Lower leg skin (tissue), 4 donors: Measurements from ENCODE around the gene DIP2C. TPM values are rescaled to one million over a fixed set of nuclear protein-coding genes. Genes with fewer than 3 reads are reported as not detected.

Source experiments
- DNase-seq, 2 donors: peaks; one replicate each; pipeline ENCODE4 v3.0.0-alpha.2; 2019; ENCODE audit warnings: low spot score in 2 of 2
- H3K4me3 ChIP-seq: fragments of 200-600 bp; sonication (generic); 2 replicates; pipeline ENCODE4 v1.5.1; 2017; ENCODE audit warnings: mild to moderate bottlenecking, low read depth; ENCODE audit not compliant: poor library complexity, severe bottlenecking
- POLR2A ChIP-seq, 2 donors: fragments of 450-650 bp; IDR thresholded peaks; one replicate each; pipeline ENCODE4 v1.6.1; 2016 to 2017; ENCODE audit warnings: antibody characterized with exemption in 2 of 2, mild to moderate bottlenecking in 1 of 2, moderate library complexity in 1 of 2
- WGBS, 2 donors: methylation state at CpG; one replicate each; pipeline ENCODE4 v1.1.5; 2018; 5-methylcytosine and 5-hydroxymethylcytosine counted together
- intact Hi-C: fragments of 100-400 bp; cut with DNase I; formaldehyde crosslinking; loops from one replicate; pipeline ENCODE4 v1.15.0; 2023; ENCODE audit warnings: low total_unique reads
- total RNA-seq, 4 donors: library from RNA; depleted of rRNA; stranded (reverse); fragments of >200 nt; gene quantifications; one replicate each; pipeline ENCODE4 v1.1.0, GENCODE V29; 2016
- TF ChIP-seq, protein P1 (sequence below), 3 donors: fragments of 450-650 bp; IDR thresholded peaks; one replicate each; pipeline ENCODE4 v1.5.1; 2016; ENCODE audit warnings: antibody characterized with exemption in 3 of 3, mild to moderate bottlenecking in 3 of 3, moderate library complexity in 2 of 3

DIP2C gene
- total RNA-seq, 4 donors from 2014 or later: 6.2 to 14.7 (median 10.6) TPM

DNA sequence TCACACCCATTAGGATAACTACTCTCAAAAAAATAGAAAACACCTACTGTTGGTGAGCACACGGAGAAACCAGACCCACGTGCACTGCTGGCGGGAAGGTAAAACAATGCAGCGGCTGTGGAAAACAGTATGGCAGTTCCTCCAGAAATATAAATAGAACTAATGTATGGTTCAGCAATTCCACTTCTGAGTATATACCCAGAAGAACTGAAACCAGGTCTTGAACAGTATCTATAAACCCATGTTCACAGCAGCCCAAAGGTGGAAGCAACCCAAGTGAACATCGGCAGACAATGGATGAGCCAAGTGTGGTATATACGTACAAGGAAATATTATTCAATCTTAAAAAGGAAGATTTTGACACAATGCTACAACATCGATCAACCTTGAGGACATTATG is 389.5 kb downstream of the DIP2C start:
- TF ChIP-seq, protein P1, sequence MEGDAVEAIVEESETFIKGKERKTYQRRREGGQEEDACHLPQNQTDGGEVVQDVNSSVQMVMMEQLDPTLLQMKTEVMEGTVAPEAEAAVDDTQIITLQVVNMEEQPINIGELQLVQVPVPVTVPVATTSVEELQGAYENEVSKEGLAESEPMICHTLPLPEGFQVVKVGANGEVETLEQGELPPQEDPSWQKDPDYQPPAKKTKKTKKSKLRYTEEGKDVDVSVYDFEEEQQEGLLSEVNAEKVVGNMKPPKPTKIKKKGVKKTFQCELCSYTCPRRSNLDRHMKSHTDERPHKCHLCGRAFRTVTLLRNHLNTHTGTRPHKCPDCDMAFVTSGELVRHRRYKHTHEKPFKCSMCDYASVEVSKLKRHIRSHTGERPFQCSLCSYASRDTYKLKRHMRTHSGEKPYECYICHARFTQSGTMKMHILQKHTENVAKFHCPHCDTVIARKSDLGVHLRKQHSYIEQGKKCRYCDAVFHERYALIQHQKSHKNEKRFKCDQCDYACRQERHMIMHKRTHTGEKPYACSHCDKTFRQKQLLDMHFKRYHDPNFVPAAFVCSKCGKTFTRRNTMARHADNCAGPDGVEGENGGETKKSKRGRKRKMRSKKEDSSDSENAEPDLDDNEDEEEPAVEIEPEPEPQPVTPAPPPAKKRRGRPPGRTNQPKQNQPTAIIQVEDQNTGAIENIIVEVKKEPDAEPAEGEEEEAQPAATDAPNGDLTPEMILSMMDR (IDR thresholded peaks at IDR 0.05): no peak
- no peak for TF ChIP-seq POLR2A (IDR thresholded peaks at IDR 0.05)
- H3K4me3 ChIP-seq: no peak overlapping the region
- WGBS, 2 donors: 97% methylated on average over 7 of the region's 7 CpGs
- no peak for DNase-seq
- intact Hi-C loops: no loop called here

DNA sequence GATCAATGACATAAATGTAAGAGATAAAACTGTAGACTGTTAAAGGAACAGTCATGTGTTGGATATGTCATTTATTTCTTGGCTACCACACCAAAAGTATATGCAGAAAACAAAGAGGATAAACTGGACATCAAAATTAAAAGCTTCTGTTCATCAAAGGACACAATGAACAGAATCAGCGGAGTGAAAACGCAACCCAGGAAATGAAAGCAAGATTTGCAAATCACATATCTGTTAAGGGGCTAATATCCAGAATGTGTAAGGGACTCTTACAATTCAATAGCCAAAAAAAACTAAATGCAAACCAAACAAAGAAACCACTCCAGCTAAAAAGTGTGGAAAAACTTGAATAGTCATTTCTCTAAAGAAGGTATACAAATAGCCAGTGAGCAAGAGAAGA is 390.0 kb downstream of the DIP2C start:
- TF ChIP-seq, protein P1 (IDR thresholded peaks at IDR 0.05): no peak
- TF ChIP-seq POLR2A (IDR thresholded peaks at IDR 0.05): no peak
- no peak for DNase-seq
- 93% methylated on average over 2 of the region's 2 CpGs for WGBS, 2 donors
- intact Hi-C loops: no loop called here
- H3K4me3 ChIP-seq: no peak overlapping the region

DNA sequence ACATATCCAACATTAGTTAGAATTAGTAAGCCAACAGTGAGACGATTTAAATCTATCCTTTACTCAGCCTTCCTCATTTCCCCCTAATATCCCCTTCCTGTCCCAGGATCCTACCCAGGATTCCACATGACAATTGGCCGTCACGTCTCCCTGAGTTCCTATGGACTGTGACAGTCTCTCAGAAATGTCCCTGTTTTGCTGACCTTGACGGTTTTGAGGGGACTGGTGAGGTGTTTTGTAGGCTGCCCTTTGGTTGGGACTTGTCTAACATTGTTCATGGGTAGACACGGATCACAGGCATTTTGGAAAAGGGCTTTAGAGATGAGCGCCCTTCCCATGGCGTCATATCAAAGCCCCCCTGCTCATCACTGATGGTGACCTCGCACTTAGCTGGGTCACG is 391.4 kb downstream of the DIP2C start:
- TF ChIP-seq, protein P1 (IDR thresholded peaks at IDR 0.05): no peak
- no peak for TF ChIP-seq POLR2A (IDR thresholded peaks at IDR 0.05)
- no peak for DNase-seq
- H3K4me3 ChIP-seq: no peak overlapping the region
- intact Hi-C loops: no loop called here
- WGBS, 2 donors: 87% methylated on average over 9 of the region's 9 CpGs

DNA sequence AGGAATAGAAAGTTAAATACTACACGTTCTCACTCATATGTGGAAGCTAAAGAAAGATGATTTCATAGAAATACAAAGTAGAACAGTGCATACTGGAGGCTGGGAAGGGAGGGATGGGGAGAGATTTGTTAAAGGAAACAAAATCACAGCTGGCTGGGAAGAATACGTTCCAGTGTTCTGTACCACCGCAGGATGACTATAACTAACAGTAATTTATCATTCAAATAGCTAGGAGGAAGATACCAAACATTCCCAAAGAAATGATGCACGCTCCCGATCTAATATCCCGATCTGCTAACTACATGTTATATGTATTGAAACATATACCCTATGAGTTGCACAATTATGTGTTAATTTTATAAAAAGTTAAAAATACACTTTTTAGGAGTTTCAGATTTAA is 391.9 kb downstream of the DIP2C start:
- WGBS, 2 donors: 46 to 57% methylated on average over 6 of the region's 6 CpGs
- H3K4me3 ChIP-seq: no peak overlapping the region
- TF ChIP-seq, protein P1 (IDR thresholded peaks at IDR 0.05): no peak
- no peak for TF ChIP-seq POLR2A (IDR thresholded peaks at IDR 0.05)
- intact Hi-C loops: no loop called here
- DNase-seq: no peak

DNA sequence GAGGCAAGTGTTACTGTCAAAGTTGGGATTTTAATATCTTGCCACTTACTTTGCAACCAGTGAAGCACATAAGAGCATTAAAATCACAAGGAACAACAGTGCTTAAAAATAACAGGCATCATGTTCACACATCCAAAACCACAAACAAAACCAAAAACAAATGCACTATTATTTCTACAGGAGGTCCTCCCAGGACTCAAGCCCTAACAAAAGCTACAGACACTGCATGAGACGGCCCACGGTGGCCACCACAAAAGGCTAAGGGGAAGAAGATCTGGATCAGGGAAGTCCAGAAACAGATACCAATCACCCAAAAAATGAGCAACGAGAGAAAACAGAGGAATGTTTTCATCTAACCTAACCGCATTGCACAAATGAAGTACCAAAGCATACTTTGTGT is 395.8 kb downstream of the DIP2C start:
- intact Hi-C loops: no loop called here
- H3K4me3 ChIP-seq: no peak overlapping the region
- DNase-seq: no peak
- no peak for TF ChIP-seq POLR2A (IDR thresholded peaks at IDR 0.05)
- TF ChIP-seq, protein P1 (IDR thresholded peaks at IDR 0.05): no peak
- WGBS, 2 donors: 76% methylated on average over 4 of the region's 4 CpGs

DNA sequence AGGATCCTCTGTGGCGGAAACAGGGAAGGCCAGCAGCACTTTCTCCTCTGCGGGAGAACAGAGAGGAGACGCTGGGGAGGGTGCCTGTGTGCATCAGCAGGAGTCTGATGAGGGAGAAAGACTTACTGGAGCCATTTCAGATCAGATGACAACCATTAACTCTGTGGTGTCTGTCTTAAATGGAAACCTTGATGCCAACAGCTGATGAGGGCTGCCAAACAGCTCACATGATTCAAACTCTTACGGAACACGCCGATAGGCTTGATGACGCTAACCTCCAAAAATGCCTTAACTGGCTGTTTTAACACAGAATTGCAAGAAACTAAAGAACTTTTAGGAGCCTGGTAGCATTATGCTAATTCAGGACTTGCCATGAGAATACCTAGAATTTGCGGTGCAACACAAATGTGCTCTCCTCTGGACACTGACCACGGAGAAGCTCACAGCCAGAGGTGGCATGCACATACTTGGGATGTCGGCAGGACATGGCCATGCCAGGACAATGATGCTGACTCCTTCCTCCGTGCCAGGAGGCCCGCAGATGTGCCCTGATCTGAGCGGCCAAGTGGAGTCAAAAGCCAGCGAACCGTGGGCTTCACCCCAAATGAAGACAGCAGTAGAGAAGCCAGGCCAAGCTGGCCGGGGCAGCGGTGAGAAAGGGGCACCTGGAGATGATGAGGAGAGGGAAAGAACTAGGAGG is 399.3 kb downstream of the DIP2C start:
- no peak for DNase-seq
- intact Hi-C loops: no loop called here
- no peak for TF ChIP-seq POLR2A (IDR thresholded peaks at IDR 0.05)
- TF ChIP-seq, protein P1 (IDR thresholded peaks at IDR 0.05): no peak
- H3K4me3 ChIP-seq: no peak overlapping the region
- 78 to 81% methylated on average over 17 of the region's 17 CpGs for WGBS, 2 donors
